BLaER1 treated with 17β-estradiol and CSF1 and Interleukin-3, amounts not matched to agents 10 nM and 100 nM (cell line): Measurements from ENCODE around the gene RASGRP2.

Source experiments
- H3K27ac ChIP-seq, 11 experiments: shearing (Covaris generic); formaldehyde crosslinking; 2 replicates each; pipeline ENCODE4 v1.8.1; 2022
- H3K27me3 ChIP-seq, 11 experiments: shearing (Covaris generic); formaldehyde crosslinking; 2 replicates each; pipeline ENCODE4 v1.8.1; 2022
- H3K36me3 ChIP-seq, 11 experiments: shearing (Covaris generic); formaldehyde crosslinking; 2 replicates each; pipeline ENCODE4 v1.8.1; 2022
- H3K4me1 ChIP-seq, 10 experiments: shearing (Covaris generic); formaldehyde crosslinking; 2 replicates each; pipeline ENCODE4 v1.8.1; 2022
- H3K4me2 ChIP-seq, 11 experiments: shearing (Covaris generic); formaldehyde crosslinking; 2 replicates each; pipeline ENCODE4 v1.8.1; 2022
- H3K4me3 ChIP-seq, 10 experiments: shearing (Covaris generic); formaldehyde crosslinking; 2 replicates each; pipeline ENCODE4 v1.8.1; 2022
- H3K9ac ChIP-seq, 11 experiments: shearing (Covaris generic); formaldehyde crosslinking; 2 replicates each; pipeline ENCODE4 v1.8.1; 2022
- H3K9me3 ChIP-seq, 11 experiments: shearing (Covaris generic); formaldehyde crosslinking; replicated peaks in 1 of 11; 2 replicates each; pipeline ENCODE4 v1.8.1; 2022
- H4K20me1 ChIP-seq, 11 experiments: shearing (Covaris generic); formaldehyde crosslinking; 2 replicates each; pipeline ENCODE4 v1.8.1; 2022
- Cebpa-rat ChIP-seq, 11 experiments: shearing (Covaris generic); IDR thresholded peaks; 2 replicates each; pipeline ENCODE4 v1.8.1; 2022

RASGRP2 gene

GRCh38 chr11:64766881-64767280 is 22.9 kb upstream of the RASGRP2 start:
- H3K36me3 ChIP-seq = peaks cover 92 to 98% (median 97%) of the 10 kb centered on the region in 11 experiments
- H3K9ac ChIP-seq = peak overlapping the region in 6 of 11 experiments; percentile 16 to 39 (median 20); a peak in 7 of 22 replicates
- H4K20me1 ChIP-seq = peaks cover 95 to 100% (median 98%) of the 10 kb centered on the region in 11 experiments
- H3K4me2 ChIP-seq = peak overlapping the region; percentile 17 to 97 (median 48); a peak in 16 of 22 replicates
- no peak overlapping the region for H3K4me3 ChIP-seq
- peak overlapping the region in 8 of 11 experiments; percentile 14 to 52 (median 43); a peak in 13 of 22 replicates for H3K27ac ChIP-seq
- no peak for TF ChIP-seq Cebpa-rat (IDR thresholded peaks at IDR 0.05)
- no peaks in the 10 kb centered on the region for H3K9me3 ChIP-seq
- no peaks in the 10 kb centered on the region for H3K27me3 ChIP-seq
- H3K4me1 ChIP-seq = peaks cover 88 to 99% (median 96%) of the 10 kb centered on the region in 10 experiments

- Histone ChIP-seq H3K9me3 (no peaks in the 10 kb centered on the region), H3K4me3 (no peak overlapping the region), H3K27me3 (no peaks in the 10 kb centered on the region), H3K36me3 (peaks cover 84 to 95% (median 92%) of the 10 kb centered on the region in 11 experiments), H3K9ac (peak overlapping the region in 3 of 11 experiments; percentile 50 to 72 (median 56); a peak in 4 of 22 replicates), H4K20me1 (peaks cover 92 to 100% (median 98%) of the 10 kb centered on the region in 11 experiments), H3K4me2 (peak overlapping the region in 10 of 11 experiments; percentile 63 to 91 (median 86); a peak in 19 of 22 replicates), H3K27ac (no peak overlapping the region), H3K4me1 (peaks cover 88 to 99% (median 96%) of the 10 kb centered on the region in 10 experiments)
- no peak for TF ChIP-seq Cebpa-rat (IDR thresholded peaks at IDR 0.05)
These were observed 22.1 kb upstream of the RASGRP2 start for GRCh38 chr11:64765851-64766665.

- peak overlapping the region in 4 of 10 experiments; percentile 20 to 38 (median 30); a peak in 1 of 20 replicates for H3K4me3 ChIP-seq
- peaks cover 77 to 91% (median 85%) of the 10 kb centered on the region in 11 experiments for H3K36me3 ChIP-seq
- peaks cover 88 to 100% (median 98%) of the 10 kb centered on the region in 11 experiments for H4K20me1 ChIP-seq
- peak overlapping the region; percentile 63 to 91 (median 86) for H3K4me2 ChIP-seq
- H3K27me3 ChIP-seq = no peaks in the 10 kb centered on the region
- H3K4me1 ChIP-seq = peaks cover 89 to 99% (median 97%) of the 10 kb centered on the region in 10 experiments
- H3K27ac ChIP-seq = peak overlapping the region in 7 of 11 experiments; percentile 23 to 82 (median 71); a peak in 10 of 22 replicates
- H3K9ac ChIP-seq = peak overlapping the region; percentile 22 to 72 (median 67); a peak in 17 of 22 replicates
- no peaks in the 10 kb centered on the region for H3K9me3 ChIP-seq
- no peak for TF ChIP-seq Cebpa-rat (IDR thresholded peaks at IDR 0.05)
These were observed 21.4 kb upstream of the RASGRP2 start for GRCh38 chr11:64765291-64765850.

GRCh38 chr11:64764753-64765152 is 20.8 kb upstream of the RASGRP2 start:
- Histone ChIP-seq H3K27ac (peak overlapping the region in 10 of 11 experiments; percentile 42 to 82 (median 70); a peak in 17 of 22 replicates), H3K4me2 (peak overlapping the region; percentile 63 to 91 (median 86))
- TF ChIP-seq Cebpa-rat (IDR thresholded peaks at IDR 0.05) = no peak

GRCh38 chr11:64764040-64764611 is 20.2 kb upstream of the RASGRP2 start:
- Histone ChIP-seq H3K4me2 (peak overlapping the region; percentile 63 to 91 (median 86)), H3K4me1 (peaks cover 89 to 99% (median 97%) of the 10 kb centered on the region in 10 experiments), H3K9me3 (no peaks in the 10 kb centered on the region), H3K27me3 (no peaks in the 10 kb centered on the region), H3K4me3 (peak overlapping the region in 8 of 10 experiments; percentile 3 to 44 (median 14); a peak in 10 of 20 replicates), H3K27ac (peak overlapping the region in 10 of 11 experiments; percentile 42 to 82 (median 70); a peak in 19 of 22 replicates), H3K9ac (peak overlapping the region; percentile 50 to 72 (median 67); a peak in 21 of 22 replicates), H3K36me3 (peaks cover 64 to 79% (median 73%) of the 10 kb centered on the region in 11 experiments), H4K20me1 (peaks cover 82 to 99% (median 96%) of the 10 kb centered on the region in 11 experiments)
- TF ChIP-seq Cebpa-rat (IDR thresholded peaks at IDR 0.05) = no peak

More at GRCh38 chr11:64764753-64765152, 20.8 kb upstream of the RASGRP2 start:
- peaks cover 71 to 85% (median 79%) of the 10 kb centered on the region in 11 experiments for H3K36me3 ChIP-seq
- H3K4me1 ChIP-seq = peaks cover 89 to 99% (median 97%) of the 10 kb centered on the region in 10 experiments
- no peaks in the 10 kb centered on the region for H3K9me3 ChIP-seq
- H3K4me3 ChIP-seq = peak overlapping the region in 7 of 10 experiments; percentile 5 to 38 (median 20); a peak in 8 of 20 replicates
- H3K27me3 ChIP-seq = no peaks in the 10 kb centered on the region
- H4K20me1 ChIP-seq = peaks cover 88 to 100% (median 98%) of the 10 kb centered on the region in 11 experiments
- H3K9ac ChIP-seq = peak overlapping the region; percentile 22 to 72 (median 67); a peak in 19 of 22 replicates

GRCh38 chr11:64763526-64764039 is 19.6 kb upstream of the RASGRP2 start:
- Histone ChIP-seq H4K20me1 (peaks cover 77 to 94% (median 91%) of the 10 kb centered on the region in 11 experiments), H3K27me3 (no peaks in the 10 kb centered on the region), H3K27ac (peak overlapping the region in 10 of 11 experiments; percentile 42 to 82 (median 70); a peak in 20 of 22 replicates), H3K4me1 (peaks cover 84 to 98% (median 93%) of the 10 kb centered on the region in 10 experiments), H3K9ac (peak overlapping the region; percentile 50 to 72 (median 67)), H3K4me3 (peak overlapping the region in 5 of 10 experiments; percentile 7 to 44 (median 21); a peak in 7 of 20 replicates), H3K4me2 (peak overlapping the region; percentile 63 to 91 (median 86)), H3K36me3 (peaks cover 59 to 73% (median 67%) of the 10 kb centered on the region in 11 experiments), H3K9me3 (no peaks in the 10 kb centered on the region)
- TF ChIP-seq Cebpa-rat (IDR thresholded peaks at IDR 0.05) = no peak

GRCh38 chr11:64762674-64763525 is 19.0 kb upstream of the RASGRP2 start:
- peak overlapping the region; percentile 50 to 72 (median 67); a peak in 21 of 22 replicates for H3K9ac ChIP-seq
- peaks cover 77 to 93% (median 86%) of the 10 kb centered on the region in 10 experiments for H3K4me1 ChIP-seq
- H3K4me3 ChIP-seq = peak overlapping the region in 2 of 10 experiments; percentile 21 to 44; a peak in 4 of 20 replicates

More at GRCh38 chr11:64762674-64763525, 19.0 kb upstream of the RASGRP2 start:
- no peak for TF ChIP-seq Cebpa-rat (IDR thresholded peaks at IDR 0.05)
- Histone ChIP-seq H4K20me1 (peaks cover 71 to 87% (median 84%) of the 10 kb centered on the region in 11 experiments), H3K27ac (peak overlapping the region; percentile 7 to 82 (median 68); a peak in 20 of 22 replicates), H3K4me2 (peak overlapping the region; percentile 63 to 91 (median 86)), H3K9me3 (no peaks in the 10 kb centered on the region), H3K36me3 (peaks cover 52 to 67% (median 61%) of the 10 kb centered on the region in 11 experiments), H3K27me3 (no peaks in the 10 kb centered on the region)
